SK-N-MC (cell line): Measurements from ENCODE around the gene CARMIL1.

Experiments
- EZH2 ChIP-seq: fragments of 200-600 bp; sonication (generic); IDR thresholded peaks from one replicate; pipeline ENCODE4 v1.6.1; 2017; ENCODE audit warnings: antibody characterized with exemption
- POLR2AphosphoS5 ChIP-seq: IDR thresholded peaks from 2 replicates; pipeline ENCODE4 v1.6.1; 2012; ENCODE audit warnings: mild to moderate bottlenecking, low read depth, low read length, borderline replicate concordance

DNA sequence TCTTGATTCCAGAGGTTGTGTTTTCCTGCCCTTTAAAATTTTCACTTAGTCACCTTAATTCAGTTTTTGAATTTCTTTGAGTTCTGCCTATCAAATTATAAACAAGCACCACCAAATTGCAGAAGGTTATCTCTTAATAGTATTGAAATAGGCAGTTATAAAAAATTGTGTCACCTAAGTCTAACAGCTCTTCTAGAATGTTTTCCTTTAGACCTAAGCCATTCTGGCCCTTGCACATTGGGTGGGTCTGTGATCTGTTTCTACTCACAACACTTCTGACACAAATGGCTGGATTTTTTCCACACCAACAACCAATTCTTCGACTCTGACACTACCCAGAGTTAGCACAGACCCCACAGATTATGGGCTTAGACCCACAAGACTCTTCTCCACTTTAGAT lies 101.9 kb downstream of the CARMIL1 start:
- no peak for TF ChIP-seq EZH2
- no peak for TF ChIP-seq POLR2AphosphoS5
